NCI-H2029 (cell line): Measurements from ENCODE around the gene ZMYND10.
A peak's percentile ranks its signal among the peaks of the same experiment; 100 is the strongest.

Experiments
- DNase-seq: peaks from one replicate; lab custom pipeline; 2025; lab: John Stamatoyannopoulos, UW

The ZMYND10 gene

GRCh38 chr3:50345008-50345407 is 524 bp downstream of the ZMYND10 start:
- no peak for DNase-seq

DNA sequence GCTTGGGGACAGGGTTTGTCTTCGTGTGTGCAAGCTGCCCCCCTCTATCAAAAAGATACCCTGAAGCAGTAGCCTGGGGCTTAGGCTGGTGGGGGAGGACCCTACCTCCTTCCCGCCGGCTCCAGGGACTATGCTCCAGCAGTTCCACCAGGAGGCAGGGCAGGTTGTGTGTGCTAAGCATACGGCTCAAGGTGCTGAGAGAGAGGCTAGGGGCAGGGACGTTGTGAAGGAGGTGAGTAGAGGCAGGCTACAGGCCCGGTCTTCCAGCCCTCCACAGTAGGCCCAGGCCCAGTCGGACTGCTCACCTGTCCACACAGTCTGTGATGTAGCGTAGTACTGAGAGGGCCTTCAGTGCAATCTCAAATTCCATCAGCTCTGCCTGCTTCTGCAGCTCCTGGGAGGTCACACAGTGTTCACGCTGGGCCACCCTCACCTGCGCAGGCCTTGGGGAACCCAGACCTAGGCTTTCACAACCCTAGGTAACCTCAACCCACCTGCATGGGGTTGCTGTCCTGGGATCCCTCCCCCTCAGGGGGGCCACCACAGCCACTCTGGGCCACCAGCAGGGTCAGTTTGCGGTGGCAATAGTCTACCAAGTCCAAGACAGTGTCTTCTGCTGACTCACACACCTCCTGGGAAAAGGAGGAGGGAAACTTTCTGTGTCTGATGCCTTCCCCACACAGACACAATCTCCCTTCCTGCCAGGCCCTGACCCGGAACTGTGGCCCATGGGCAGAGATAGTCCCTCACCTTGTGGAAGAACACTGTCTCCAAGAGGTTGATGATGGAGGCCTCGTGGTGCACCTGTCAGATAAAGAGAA is 2.5 kb downstream of the ZMYND10 start:
- DNase-seq = no peak

DNA sequence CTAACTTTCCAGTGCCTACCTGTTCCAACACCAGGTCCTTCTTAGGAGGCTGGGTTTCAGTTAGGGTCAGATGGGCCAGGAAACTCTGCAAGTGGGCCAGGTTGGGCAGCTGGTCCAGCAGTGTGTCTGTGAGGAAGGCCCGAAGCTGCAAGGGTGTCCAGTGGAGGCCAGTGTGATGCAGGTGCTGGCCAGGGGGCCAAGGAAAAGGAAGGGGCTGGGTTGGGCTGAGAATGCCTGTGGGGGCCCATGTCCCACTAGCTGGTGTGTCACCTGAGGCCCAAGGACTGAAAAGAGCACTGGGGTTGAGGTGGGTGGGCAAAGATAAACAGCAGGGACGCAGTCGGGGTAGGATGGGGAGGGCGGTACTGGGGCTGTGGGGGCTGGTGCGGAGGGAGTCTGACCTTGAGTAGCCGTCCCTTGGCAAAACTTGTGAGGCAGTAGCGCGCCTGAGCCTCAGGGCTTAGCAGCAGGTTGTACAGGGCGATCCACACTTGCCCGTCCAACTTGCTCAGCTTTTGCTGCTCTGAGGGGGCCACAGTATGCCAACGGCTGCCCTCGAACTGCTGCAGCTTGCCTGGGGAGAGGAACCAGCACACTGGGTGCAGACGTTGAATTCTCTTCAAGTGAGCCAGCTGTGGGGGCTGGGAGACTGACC is 3.4 kb downstream of the ZMYND10 start:
- DNase-seq = no peak

GRCh38 chr3:50341537-50341936 is 4.0 kb downstream of the ZMYND10 start:
- no peak for DNase-seq

GRCh38 chr3:50340448-50341329 is 4.8 kb downstream of the ZMYND10 start, which contains the start of gene RASSF1:
Gene RASSF1, minus strand, starts transcription at chr3:50340836. Its CDS starts 31 bp downstream, at chr3:50340805.
- DNase-seq = no peak

DNA sequence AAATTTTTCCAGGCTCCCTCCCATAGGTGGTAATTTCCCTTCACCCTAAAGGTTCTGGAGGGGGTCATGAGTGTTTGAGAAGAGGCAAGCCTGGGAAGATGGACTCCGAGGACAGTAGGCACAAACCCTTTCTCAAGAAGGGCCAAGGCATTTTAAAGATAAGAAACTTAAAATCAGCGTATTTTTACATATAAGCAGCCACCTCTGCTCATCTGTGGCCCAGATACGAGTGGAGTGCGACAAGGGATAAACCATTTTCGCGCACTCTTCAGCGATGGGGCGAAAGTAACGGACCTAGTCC is 5.4 kb downstream of the ZMYND10 start:
- DNase-seq = no peak

- no peak for DNase-seq
Measured at GRCh38 chr3:50339485-50340146, 5.9 kb downstream of the ZMYND10 start.

DNA sequence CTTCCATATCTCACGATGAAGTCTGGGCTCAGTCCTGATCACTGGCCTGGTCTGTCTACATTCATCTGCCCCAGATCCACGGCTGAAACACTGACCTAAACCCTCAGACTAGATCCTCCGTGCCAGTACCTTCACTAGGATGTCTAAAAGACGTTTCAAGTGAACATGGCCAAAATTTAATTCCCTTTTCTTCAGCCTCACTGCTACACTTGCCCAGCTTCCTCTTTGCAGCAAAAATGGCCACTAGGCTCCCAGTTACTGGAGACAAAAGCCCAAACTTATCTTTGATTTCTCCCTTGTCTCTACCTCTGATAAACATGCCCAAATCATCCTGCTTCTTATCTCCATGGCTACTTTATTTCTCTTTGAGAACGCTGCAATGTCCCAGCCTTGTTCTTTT is 6.6 kb downstream of the ZMYND10 start:
- no peak for DNase-seq

- DNase-seq = peak; percentile 92
Measured at GRCh38 chr3:50337175-50337861, 8.2 kb downstream of the ZMYND10 start.

- DNase-seq = no peak
Measured at GRCh38 chr3:50336452-50337174, 8.9 kb downstream of the ZMYND10 start.

GRCh38 chr3:50334339-50335075 is 11.0 kb downstream of the ZMYND10 start:
- DNase-seq = no peak

- DNase-seq = no peak
Measured at GRCh38 chr3:50333744-50334328, 11.7 kb downstream of the ZMYND10 start.

- DNase-seq = no peak
Measured at GRCh38 chr3:50331364-50331907, 14.1 kb downstream of the ZMYND10 start.

GRCh38 chr3:50330330-50330729 is 15.2 kb downstream of the ZMYND10 start:
- no peak for DNase-seq

DNA sequence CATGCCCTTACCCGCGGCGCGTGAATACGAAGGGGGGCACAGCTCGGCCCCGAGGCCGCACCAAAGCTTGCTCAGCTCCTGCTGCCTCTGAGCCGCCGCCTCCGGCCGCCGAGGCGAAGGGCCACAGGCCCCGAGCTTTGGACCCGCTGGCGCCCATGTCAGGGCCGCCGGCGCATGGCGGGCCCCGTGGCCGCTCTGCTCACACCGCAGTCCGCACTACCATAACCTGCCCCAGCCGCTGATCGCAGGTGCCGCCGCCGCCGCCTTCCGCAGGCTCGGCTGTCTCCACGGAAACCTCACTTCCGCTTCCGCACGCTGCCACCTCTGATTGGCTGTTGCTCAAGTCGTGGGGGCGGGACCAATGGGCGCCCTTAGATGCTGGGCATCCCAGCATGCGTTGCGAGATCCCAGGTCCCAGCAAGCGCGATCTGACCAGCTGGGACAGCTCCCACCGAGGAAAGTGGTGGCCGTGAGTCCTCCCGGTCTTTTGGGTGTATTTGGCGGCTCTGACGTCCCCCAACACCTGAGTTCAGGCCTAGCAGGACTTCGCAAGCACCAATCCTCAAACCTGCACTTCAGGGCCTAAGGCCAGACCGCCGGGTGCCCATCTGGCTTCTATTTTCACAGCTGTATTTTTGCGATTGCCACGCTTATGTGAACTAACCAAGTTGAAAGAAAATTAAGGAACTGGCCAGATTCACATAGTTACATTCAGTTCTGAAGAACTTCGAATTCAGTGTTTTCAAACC is 17.4 kb downstream of the ZMYND10 start, which contains the start of gene TUSC2:
TUSC2 (minus strand) TSS at position 281 of the 749 bp plus-strand sequence; CDS start at position 157, 124 bp downstream.
- DNase-seq = peak; percentile 91

- no peak for DNase-seq
Measured at GRCh38 chr3:50327129-50327528, 18.4 kb downstream of the ZMYND10 start.

GRCh38 chr3:50326182-50326541 is 19.4 kb downstream of the ZMYND10 start:
- DNase-seq = no peak

GRCh38 chr3:50325497-50326181 is 19.9 kb downstream of the ZMYND10 start:
- no peak for DNase-seq
